Stimulated activated CD4-positive, alpha-beta T cell treated with anti-CD3 and anti-CD28 coated beads, Interleukin-4, amount 100 ng/mL, for 48 hours (primary cell): ENCODE measurements around the gene DHRS4L2.
A peak's percentile ranks its signal among the peaks of the same experiment; 100 is the strongest.
"Not testable (repeated sequence)": the region's sequence is repeated elsewhere in the genome, so short reads cannot be mapped to it uniquely, and the experiment has no call there.

Source experiments
- DNase-seq, 2 donors: peaks; one replicate each; pipeline ENCODE4 v3.0.0-alpha.2; 2020; ENCODE audit warnings: low read depth in 2 of 2

The DHRS4L2 gene

DNA sequence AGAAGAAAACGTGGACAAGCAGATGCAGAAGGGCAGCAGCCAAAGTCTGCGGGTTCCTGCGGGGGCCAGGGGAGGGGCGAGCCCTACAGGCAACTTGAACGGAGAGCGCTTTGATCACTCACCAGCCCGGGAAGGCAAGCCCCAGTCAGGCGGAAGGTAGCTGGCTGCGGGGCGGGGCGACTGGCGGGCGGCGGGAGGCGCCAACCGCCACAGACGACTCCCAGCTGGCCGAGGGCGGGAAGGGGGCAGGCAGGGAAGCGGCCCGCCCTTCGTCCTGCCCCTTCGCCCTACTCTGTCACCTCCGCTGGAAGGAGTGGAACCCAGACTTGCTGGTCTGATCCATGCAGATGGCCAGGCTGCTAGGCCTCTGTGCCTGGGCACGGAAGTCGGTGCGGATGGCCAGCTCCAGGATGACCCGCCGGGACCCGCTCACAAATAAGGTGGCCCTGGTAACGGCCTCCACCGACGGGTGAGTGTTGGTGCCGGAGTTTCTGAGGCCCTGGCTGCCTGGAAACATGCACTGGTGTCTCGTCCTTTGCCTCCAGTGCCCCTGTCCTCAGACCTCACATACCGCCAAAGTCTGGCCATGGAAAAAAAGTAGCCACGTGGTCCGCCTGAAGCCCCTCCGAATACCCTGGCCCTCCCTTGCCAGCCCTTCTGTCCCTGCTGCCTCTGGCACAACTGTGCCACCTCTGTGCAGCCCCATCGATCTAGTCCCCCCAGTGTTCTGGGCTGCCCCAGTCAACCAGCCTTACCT, at the start of gene DHRS4L2:
Gene DHRS4L2, plus strand, starts transcription at position 323 of the 757 bp plus-strand sequence. Its CDS starts 19 bp downstream, at position 342.
- peak; percentile 77 to 85 for DNase-seq

DNA sequence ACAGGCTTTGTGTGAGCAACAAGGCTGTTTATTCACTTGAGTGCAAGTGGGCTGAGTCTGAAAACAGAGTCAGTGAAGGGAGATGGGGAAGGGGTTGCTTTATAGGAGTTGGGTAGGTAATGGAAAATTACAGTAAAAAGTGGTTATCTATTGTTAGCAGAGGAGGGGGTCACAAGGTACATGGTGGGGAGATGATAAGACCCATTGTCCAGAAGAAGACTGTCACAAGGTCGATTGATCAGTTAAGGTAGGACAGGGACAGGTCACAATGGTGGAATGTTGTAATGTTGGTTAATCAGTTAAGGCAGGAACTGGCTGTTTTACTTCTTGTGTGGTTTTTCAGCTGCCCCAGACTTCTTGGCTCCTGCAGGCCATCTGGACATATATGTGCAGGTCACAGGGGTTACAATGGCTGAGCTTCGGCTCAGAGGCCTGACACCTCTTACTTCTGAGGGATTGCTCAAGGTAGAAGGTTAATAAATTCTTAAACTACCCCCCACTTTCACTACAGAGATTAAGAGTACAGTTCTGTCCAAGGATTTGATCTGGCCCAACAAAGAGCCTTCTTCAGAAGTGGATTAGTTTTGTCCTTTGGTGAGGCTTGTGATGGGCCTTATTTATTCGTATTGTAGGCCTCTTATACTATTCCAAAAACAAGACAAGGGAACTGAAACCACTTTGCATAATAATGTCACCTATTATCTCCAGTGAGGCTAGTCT, 49.0 kb upstream of the DHRS4L2 start:
- no peak for DNase-seq

DNA sequence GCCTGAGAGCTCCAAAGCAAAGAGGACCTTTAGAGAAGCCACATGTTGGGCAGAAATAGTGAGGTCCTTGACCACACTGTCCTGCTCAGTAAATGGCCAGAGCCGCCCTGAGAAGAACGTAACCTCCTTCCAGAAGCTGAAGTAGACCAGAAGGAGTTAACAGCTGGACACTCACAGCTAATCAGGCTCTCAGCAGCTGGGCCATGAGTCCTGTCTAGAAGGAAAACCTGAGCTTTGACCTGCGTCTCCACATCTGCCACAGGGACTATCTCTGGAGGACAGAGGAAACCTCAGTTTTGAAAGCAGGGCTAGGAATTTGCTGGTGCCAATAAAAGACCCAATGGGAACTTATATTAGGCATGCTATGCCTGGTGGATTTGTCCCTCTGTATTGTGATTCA, 47.5 kb upstream of the DHRS4L2 start:
- no peak for DNase-seq

DNA sequence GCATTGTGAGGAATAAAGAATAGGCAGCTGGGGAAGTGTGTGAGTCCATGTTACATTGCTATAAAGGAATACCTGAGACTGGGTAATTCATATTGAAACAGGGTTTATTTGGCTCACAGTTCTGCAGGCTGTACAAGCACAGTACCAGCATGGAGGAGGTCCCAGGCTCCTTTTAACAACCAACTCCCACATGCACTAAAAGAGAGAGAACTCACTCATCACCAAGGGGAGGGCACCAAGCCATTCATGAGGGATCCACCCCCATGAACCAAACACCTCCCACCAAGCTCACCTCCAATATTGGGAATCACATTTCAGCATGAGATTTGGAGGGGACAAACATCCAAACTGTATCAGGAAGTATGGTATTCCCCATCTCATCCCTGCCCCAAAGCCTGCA, 47.1 kb upstream of the DHRS4L2 start:
- DNase-seq = no peak

DNA sequence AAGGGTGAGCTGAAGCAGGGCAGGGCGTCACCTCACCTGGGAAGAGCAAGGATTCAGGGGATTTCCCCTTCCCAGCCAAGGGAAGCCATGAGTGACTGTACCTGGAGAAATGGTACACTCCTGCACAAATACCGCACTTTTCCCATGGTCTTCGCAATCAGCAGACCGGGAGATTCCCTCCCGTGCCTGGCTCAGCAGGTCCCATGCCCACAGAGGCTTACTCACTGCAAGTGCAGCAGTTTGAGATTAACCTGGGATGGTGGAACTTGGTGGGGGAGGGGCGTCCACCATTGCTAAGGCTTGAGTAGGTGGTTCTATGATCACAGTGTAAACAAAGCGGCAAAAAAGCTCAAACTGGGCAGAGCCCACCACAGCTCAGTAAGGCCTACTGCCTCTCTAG, 46.1 kb upstream of the DHRS4L2 start:
- no peak for DNase-seq

DNA sequence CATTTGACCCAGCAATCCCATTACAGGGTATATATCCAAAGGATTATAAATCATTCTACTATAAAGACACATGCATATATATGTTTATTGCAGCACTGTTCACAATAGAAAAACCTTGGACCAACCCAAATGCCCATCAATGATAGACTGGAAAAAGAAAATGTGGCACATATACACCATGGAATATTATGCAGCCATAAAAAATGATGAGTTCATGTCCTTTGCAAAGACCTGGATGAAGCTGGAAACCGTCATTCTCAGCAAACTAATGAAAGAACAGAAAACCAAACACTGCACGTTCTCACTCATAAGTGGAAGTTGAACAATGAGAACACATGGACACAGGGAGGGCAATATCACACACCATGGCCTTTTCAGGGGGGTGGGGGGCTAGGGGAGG, 39.7 kb upstream of the DHRS4L2 start:
- not testable (repeated sequence) for DNase-seq

DNA sequence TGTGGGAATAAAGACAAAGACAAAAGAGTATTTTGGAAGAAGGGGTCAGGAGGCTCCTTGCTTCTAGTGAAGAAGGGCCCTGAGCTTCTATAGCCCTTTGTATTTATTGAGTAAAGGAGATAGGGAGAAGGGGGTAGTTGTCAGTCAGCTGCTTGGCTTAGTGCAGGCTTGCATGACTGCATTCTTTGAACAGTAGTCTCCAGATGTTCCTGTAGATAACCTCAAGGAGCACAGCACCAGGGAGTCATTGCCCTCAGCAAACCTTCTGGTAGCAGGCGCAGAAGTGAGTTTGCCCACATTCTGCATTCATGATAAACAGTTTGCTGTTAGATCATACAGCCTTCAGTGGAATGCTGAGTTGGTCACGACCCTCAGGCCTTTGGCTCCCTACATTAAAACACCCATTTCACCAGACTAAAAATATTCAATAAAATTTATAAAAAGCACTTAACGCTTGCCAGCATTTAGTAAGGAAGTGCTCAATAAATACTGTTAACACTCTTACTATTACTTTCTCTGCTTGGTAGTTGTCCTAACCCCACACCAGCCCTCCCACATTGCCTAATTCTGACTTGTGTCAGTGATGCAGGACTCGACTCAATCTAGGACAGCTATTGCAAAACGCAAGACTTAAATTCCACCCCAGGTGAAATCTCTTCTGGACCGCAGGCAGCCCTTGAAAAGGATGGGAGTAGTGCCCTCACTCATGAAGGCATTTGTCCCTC, 38.2 kb upstream of the DHRS4L2 start:
- no peak for DNase-seq

DNA sequence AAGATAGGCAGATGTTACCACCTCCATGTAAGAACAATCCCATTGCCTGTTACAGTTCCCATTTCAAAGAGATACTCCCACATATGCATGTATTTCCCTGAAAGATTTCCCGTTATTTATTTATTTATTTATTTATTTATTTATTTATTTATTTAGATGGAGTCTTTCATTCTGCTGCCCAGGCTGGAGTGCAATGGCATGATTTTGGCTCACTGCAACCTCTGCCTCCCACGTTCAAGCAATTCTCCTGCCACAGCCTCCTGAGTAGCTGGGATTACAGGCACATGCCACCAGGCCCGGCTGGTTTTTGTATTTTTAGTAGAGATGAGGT, 37.6 kb upstream of the DHRS4L2 start:
- DNase-seq = not testable (repeated sequence)

DNA sequence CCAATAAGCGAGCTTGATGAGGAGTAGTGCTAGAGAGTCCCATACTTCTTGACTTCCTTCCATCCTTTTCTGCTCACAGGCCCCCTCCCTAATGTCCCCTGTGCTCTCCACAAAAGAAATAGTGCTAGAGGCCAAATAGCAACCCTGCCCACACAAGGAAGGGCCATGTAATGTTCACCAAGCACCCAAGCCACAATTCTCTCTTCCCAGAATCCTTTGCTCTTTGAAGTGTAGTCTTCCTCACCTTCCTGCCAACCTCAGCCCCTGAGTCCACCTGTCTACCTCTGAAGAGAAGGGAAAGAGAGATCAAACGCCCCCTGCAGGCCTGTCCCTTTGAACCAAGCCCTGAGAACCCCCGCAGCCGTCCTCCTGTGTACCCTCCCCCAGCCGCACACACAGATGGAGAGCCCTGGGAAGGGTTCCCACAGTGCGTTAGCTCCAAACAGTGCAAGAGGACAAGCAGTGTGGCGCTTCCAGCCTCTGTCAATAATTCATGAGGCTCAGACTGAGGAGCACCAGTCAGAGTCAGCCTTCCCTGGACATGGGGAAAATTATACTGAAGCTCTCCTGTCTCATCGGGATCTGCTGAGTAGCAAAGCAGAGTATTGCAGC, 37.0 kb upstream of the DHRS4L2 start:
- DNase-seq = no peak

DNA sequence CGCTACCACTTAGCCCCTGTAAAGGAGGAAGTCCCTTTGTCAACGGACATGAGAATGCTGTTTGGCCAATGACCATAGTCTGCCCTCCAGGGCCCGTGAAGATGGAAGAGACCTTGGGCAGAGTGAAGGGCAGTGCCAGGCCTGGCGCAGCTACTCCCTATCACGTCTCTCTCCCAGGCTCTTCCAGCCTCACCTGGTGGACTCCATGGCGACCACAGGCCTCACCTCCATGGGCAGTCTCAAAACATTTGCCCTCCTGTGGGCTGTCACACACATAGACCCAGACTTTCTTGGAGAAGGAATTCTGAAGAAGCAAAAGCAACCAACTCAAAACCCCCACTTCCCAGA, 35.6 kb upstream of the DHRS4L2 start:
- not testable (repeated sequence) for DNase-seq

DNA sequence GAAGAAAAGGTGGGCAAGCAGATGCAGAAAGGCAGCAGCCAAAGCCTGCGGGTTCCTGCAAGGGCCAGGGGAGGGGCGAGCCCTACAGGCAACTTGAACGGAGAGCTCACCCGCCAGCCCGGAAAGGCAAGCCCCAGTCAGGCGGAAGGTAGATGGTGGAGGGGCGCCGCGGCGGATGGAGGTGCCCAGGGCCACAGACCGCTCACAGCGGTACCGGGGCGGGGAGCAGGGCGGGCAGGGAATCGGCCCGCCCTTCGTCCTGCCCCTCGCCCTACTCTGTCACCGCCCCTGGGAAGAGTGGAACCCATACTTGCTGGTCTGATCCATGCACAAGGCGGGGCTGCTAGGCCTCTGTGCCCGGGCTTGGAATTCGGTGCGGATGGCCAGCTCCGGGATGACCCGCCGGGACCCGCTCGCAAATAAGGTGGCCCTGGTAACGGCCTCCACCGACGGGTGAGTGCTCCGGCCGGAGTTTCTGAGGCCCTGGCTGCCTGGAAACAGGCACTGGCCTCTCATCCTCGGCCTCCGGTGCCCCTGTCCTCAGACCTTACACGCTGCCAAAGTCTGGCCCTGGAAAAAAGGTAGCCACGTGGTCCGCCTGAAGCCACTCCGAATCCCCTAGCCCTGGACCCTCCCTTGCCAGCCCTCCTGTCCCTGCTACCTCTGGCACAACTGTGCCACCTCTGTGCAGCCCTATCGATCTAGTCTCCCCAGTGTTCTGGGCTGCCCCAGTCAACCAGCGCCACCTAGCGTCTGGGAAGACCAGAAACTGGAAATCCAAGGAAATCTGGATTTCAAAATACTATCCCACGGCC, 35.1 kb upstream of the DHRS4L2 start, which contains the start of gene DHRS4:
Gene DHRS4, plus strand, starts transcription at position 307 of the 815 bp plus-strand sequence. Its CDS starts 19 bp downstream, at position 326.
- peak; percentile 77 to 78 for DNase-seq

DNA sequence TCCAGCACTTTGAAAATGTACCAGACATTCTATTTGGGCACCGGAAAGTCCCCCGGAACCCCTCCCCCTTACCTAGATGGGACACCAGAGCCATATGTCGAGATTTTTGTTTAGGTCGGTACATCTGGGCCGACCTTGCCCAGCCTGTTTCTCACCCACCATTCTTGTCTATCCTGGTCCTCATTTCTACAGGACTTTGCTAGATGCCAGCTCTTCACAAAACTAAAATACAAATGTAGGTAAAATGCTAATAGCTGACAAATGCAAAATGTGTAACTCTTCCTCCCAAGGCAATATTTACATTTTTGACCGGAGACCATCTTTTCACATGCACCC, 34.5 kb upstream of the DHRS4L2 start:
- DNase-seq = not testable (repeated sequence)

DNA sequence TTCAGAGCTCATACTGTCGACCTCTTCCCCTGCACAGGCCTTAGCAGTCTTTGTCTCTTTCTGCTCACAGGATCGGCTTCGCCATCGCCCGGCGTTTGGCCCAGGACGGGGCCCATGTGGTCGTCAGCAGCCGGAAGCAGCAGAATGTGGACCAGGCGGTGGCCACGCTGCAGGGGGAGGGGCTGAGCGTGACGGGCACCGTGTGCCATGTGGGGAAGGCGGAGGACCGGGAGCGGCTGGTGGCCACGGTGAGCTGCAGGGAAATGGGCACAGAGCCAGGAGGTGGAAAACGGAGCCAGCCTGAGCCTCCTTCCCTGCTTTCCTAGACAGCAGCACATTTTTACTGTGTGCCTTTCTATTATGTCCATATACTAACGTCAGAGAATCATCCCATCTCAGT, 33.8 kb upstream of the DHRS4L2 start:
- DNase-seq = not testable (repeated sequence)

DNA sequence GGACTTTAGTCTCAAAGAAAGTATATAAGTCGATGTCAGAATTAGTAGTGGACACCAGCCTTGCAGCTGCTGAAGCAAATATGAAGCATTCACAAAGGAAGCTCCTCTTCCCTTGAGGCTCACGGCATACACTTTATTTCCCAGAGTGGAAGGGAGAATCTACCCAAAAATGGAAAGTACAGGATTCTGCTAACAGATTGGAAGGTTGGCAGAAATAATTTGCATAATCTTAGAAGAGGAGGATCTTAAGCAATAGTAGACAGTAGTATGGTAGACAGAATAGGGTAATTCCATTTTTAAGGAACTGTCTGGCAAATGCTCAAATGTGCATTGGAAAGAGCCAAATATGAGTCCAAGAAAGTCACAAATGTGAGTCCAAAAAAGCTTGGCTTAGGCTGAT, 32.9 kb upstream of the DHRS4L2 start:
- not testable (repeated sequence) for DNase-seq

DNA sequence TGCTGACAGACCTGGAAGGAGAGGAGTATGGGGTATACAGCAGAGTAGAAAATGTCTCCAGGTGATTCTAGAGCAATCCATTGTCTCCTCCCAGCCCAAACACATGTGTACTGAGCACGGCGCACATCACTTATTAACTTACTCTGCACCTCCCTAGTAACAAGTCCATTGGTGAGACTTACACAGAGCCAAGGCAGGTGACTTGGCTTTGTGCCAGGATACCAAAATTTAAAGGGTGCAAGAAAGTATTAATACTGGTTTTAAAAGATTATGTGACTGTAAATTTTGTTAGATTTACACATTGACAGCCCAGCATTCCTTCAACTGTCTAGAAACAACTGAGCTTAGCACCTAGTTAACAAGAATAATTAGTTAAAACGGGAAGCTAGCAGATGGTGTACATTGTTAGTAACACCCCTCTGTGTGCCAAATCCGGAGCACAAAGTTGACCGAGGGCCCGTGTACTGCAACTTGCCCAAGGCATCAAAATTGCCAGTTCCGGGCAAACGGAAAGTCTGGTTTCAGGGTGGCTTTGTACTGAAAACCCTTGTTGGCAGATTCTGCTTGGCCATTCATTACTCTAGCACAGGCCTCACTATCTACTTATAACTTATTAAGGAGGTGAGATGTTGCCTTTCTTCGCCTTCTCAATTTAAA, 30.7 kb upstream of the DHRS4L2 start:
- DNase-seq = not testable (repeated sequence)

DNA sequence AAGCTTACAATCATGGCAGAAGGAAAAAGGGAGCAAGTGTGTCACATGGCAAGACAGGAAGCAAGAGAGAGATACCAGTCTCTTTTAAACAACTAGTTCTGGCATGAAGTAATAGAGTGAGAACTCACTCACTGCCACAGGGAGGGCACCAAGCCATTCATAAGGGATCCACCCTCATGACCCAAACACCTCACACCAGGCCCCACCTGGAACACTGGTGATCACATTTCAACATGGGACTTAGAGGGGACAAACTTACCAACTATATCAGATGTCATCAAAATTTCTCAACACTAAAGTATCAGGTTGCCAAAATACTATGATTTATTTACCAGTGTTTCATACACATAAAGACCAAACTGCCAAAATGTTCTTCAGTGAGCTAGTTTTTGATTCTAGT, 27.8 kb upstream of the DHRS4L2 start:
- not testable (repeated sequence) for DNase-seq

DNA sequence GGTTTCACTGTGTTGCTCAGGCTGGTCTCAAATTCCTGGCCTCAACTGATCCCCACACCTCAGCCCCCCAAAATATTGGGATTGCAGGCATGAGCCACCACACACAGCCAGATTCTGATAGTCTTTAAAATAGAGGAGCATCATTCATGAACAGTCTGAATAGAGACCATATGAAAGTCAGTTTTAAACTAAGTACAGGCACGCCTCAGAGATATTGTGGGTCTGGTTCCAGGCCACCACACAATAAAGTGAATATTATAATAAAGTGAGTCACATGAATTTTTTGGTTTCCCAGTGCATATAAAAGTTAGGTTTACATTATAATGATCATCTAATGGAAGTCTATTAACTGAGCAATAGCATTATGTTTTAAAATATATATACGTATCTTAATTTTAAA, 27.0 kb upstream of the DHRS4L2 start:
- not testable (repeated sequence) for DNase-seq

DNA sequence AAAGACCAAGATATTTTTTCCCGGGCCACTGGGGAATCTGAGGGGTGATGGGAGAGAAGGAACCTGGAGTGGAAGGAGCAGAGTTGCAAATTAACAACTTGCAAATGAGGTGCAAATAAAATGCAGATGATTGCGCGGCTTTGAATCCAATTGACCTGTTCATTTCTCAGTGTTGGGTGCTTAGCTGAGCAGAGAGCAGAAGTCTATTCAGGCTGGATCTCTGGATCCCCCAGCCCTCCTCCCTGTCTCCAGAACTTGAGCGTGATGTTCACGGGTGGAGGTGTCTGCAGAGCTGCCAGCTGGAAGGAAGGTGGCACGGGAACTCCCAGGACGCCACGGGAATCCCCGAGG, 19.6 kb upstream of the DHRS4L2 start:
- not testable (repeated sequence) for DNase-seq

DNA sequence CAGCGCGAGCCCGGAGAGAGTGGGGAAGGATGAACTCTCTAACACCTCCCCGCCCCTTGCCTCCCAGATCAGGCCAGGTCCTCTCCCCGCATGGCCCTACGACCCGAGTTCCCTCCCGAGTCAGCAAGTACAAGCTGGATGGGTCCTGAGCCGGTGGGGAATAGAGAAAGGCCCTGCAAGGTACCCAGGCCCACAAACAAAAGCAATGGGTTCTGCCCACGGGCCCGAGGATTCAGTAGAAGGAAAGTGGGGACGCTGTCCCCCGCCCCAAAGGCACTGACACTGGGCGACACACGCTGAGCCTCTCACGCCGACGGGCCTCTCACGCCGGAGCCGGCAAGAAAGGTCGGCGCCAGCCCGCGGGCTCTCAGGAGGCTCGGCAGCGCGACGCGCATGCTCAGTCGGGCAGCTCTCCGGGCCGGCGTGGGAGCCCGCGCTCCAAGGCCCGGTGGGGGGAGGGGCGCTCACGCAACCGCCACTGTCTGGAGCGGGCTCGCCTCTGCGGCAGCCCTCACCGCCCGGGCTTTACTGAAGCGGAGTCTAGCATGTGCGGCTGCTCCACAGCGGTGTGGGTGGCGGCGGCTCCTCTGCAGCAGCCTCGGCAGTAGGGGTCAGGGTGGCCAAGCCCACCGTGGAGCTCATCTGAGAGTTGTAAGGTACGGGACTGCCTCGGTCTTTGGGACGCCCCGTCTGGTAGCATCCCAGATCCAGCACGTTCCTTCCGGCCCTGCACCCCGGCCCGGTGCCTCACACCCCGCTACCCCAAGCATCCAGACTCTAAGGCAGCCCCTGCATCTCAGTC, 19.0 kb upstream of the DHRS4L2 start:
- DNase-seq = peak; percentile 57 to 69

DNA sequence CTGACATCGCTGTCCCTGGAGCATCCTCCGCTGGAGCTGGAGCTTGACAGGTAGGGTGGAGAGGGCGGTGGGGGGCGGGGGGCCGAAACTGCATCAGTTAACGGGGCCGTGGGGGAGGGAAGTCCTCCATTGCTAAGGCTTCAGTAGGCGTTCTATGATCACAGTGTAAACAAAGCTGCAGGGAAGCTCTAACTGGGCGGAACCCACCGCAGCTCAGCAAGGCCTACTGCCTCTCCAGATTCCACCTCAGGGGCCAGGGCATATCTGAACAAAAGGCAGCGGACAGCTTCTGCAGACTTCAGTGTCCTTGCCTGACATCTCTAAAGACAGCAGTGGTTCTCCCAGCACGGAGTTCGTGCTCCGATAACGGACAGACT, 18.5 kb upstream of the DHRS4L2 start:
- not testable (repeated sequence) for DNase-seq
